ENCODE data around the gene PGM2.

The PGM2 gene

DNA sequence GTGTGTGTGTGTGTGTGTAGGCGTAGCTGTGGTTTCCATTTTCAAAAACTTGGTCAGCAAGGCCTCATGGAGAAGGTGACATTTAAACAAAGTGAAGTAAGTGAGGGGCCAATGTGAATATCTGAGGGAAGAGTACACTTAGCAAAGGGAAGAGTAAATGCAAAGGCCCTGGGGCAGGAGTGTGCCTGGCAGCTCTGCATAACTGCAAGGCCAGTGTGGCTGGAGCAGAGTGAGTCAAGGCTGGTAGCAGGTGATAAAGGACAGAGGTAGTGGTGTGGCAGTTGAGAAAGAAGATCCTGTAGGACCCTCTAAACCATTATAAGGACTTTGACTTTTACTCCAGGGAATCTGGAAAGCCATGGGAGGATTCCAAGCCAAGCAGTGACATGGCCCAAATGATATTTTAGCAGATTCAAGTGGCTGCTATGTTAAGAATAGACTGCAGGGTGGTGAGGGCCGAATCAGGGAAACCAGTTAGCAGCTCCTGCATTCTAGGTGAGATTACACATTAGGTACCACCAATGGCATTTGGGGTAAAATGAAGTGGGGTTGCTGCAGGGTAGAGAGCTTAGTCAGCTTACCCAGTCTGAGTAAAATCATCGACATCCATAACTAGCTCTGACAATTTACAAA lies 58.5 kb downstream of the PGM2 start:
- Histone ChIP-seq H3K27me3 (ENCODE audit: insufficient read depth, poor library complexity, severe bottlenecking) (peaks cover 6% of the 10 kb centered on the region), H3K27ac (ENCODE audit: poor library complexity, severe bottlenecking) (no peak overlapping the region), H3K4me3 (ENCODE audit: severe bottlenecking) (no peak overlapping the region), H3K9me3 (ENCODE audit: severe bottlenecking) (no peaks in the 10 kb centered on the region), H3K4me1 (ENCODE audit: insufficient read depth, poor library complexity, severe bottlenecking) (no peaks in the 10 kb centered on the region), H3K36me3 (ENCODE audit: low read depth) (no peaks in the 10 kb centered on the region)
- DNase-seq (ENCODE audit: low spot score) (no peak), ATAC-seq (ENCODE audit: low read depth) (no peak)
- TF ChIP-seq CTCF (IDR thresholded peaks at IDR 0.05; ENCODE audit: poor library complexity, severe bottlenecking) = no peak

- no peak for DNase-seq (ENCODE audit: low spot score)
- Histone ChIP-seq H3K36me3 (ENCODE audit: low read depth) (no peaks in the 10 kb centered on the region), H3K4me3 (ENCODE audit: severe bottlenecking) (no peak overlapping the region), H3K9me3 (ENCODE audit: severe bottlenecking) (no peaks in the 10 kb centered on the region), H3K27ac (ENCODE audit: poor library complexity, severe bottlenecking) (no peak overlapping the region), H3K4me1 (ENCODE audit: insufficient read depth, poor library complexity, severe bottlenecking) (no peaks in the 10 kb centered on the region), H3K27me3 (ENCODE audit: insufficient read depth, poor library complexity, severe bottlenecking) (peaks cover 11% of the 10 kb centered on the region)
- TF ChIP-seq CTCF (IDR thresholded peaks at IDR 0.05; ENCODE audit: poor library complexity, severe bottlenecking) = no peak
- no peak for ATAC-seq (ENCODE audit: low read depth)
Measured at GRCh38 chr4:37885496-37885895, 59.0 kb downstream of the PGM2 start.

DNA sequence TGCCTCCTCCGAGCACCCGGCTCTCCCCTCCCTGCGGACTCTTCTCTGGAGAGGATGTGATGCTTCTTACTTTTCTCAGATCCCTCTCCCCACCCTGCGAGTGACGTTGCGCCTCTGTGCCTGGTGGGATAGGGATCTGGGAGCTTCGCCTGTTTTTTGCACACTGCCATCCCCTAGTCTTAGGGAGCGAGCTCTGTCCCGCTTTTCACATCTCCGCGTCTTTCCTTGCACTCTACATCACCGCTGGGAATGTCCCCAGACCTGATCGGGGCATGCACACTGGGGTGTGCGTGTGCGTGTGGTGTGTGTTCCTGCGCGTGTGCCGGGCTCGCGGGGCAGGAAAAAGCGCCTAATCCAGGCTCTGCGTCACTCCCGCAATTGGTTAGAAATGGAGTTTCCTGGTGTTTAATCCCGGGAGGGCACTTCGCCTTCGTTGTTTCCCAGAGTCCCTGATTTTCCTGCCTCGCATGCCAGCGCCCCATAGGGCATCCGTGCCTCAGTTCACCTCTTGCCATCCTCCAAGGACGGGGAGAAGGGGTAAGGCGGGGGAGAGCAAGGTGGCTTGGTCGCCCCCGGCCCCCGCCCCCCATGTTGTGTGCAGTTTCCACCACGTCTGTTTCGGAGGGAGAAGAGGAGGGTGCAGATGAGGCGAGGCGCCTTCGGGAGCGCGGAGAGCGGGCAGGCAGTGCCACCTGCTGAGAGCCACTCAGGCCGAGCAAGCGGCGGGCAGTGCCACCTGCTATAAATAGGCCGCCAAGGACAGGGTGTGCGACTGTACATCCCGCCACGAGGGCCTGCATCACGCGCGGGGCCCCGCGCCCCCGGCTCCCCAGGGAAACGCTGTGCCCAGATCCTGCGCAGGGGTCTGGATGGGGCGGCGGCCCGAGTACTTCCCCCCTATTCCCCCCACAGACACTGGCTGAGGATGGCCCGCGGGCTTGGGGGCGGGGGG lies 63.6 kb downstream of the PGM2 start:
- TF ChIP-seq CTCF (IDR thresholded peaks at IDR 0.05; ENCODE audit: poor library complexity, severe bottlenecking) = peak; percentile 32
- DNase-seq (ENCODE audit: low spot score) (no peak), ATAC-seq (ENCODE audit: low read depth) (peak; percentile 70)
- H3K27me3 ChIP-seq (ENCODE audit: insufficient read depth, poor library complexity, severe bottlenecking) = peaks cover 13% of the 10 kb centered on the region
- H3K27ac ChIP-seq (ENCODE audit: poor library complexity, severe bottlenecking) = no peak overlapping the region
- H3K9me3 ChIP-seq (ENCODE audit: severe bottlenecking) = no peaks in the 10 kb centered on the region
- H3K4me3 ChIP-seq (ENCODE audit: severe bottlenecking) = peak overlapping the region; percentile 64
- H3K36me3 ChIP-seq (ENCODE audit: low read depth) = no peaks in the 10 kb centered on the region
- H3K4me1 ChIP-seq (ENCODE audit: insufficient read depth, poor library complexity, severe bottlenecking) = no peaks in the 10 kb centered on the region

- ATAC-seq (ENCODE audit: low read depth) (peak; percentile 30), DNase-seq (ENCODE audit: low spot score) (no peak)
- H3K36me3 ChIP-seq (ENCODE audit: low read depth) = no peaks in the 10 kb centered on the region
- H3K27ac ChIP-seq (ENCODE audit: poor library complexity, severe bottlenecking) = no peak within 1 kb of the TSS
- H3K4me3 ChIP-seq (ENCODE audit: severe bottlenecking) = peak within 1 kb of the TSS; percentile 64
- H3K27me3 ChIP-seq (ENCODE audit: insufficient read depth, poor library complexity, severe bottlenecking) = peaks cover 13% of the 10 kb centered on the region
- H3K4me1 ChIP-seq (ENCODE audit: insufficient read depth, poor library complexity, severe bottlenecking) = no peaks in the 10 kb centered on the region
- H3K9me3 ChIP-seq (ENCODE audit: severe bottlenecking) = no peaks in the 10 kb centered on the region
- TF ChIP-seq CTCF (IDR thresholded peaks at IDR 0.05; ENCODE audit: poor library complexity, severe bottlenecking) = no peak
Measured at GRCh38 chr4:37890801-37891259, 64.3 kb downstream of the PGM2 start, which contains the start of gene TBC1D1. Gene TBC1D1 (plus strand): TSS chr4:37891084. CDS start chr4:37902096, 11,012 bp downstream.
